ENCODE measurements around the gene CELA1.

The CELA1 gene

DNA sequence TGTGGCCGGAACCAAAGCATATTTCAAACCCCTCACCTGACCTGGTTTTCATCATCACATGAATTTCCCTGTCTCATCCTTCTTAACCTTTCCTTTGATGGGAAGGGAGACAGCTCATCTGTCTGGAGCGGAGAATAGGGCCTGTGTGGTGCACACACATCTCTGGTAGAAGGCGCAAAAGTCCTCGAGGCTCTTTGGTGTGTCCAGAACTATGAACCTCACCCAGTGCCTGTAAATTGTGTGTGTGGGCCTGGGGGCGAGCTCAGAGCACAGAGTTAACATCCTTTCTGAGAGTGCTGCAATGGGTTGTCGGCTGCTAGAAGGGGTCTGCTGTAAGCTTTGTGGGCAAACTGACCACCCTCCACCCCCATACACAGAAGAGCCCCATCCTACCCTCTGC, 44.0 kb upstream of the CELA1 start:
- H3K4me1 ChIP-seq (ENCODE audit: insufficient read depth, low read length, severe bottlenecking) = peaks cover 19% of the 10 kb centered on the region
- no peaks in the 10 kb centered on the region for H3K36me3 ChIP-seq (ENCODE audit: insufficient read depth, low read length)
- H3K9ac ChIP-seq (ENCODE audit: low read length) = no peak overlapping the region; the same call in 1 of the 2 replicates
- H3K9me2 ChIP-seq (ENCODE audit: low read depth, low read length) = no peaks in the 10 kb centered on the region
- no peak overlapping the region for H3K27ac ChIP-seq (ENCODE audit: low read depth, low read length, poor library complexity, severe bottlenecking)
- peak overlapping the region; percentile 68 for H3K4me3 ChIP-seq (ENCODE audit: low read depth, low read length, poor library complexity, severe bottlenecking)
- no peaks in the 10 kb centered on the region for H3F3A ChIP-seq (ENCODE audit: insufficient read depth, low read length)
- H2AFZ ChIP-seq (ENCODE audit: low read length) = no peak overlapping the region
- no peaks in the 10 kb centered on the region for H4K20me1 ChIP-seq (ENCODE audit: insufficient read depth, low read length)
- no peaks in the 10 kb centered on the region for H3K9me3 ChIP-seq (ENCODE audit: low read length)
- H3K79me2 ChIP-seq (ENCODE audit: insufficient read depth, low read length) = no peaks in the 10 kb centered on the region
- TF ChIP-seq, protein P1, sequence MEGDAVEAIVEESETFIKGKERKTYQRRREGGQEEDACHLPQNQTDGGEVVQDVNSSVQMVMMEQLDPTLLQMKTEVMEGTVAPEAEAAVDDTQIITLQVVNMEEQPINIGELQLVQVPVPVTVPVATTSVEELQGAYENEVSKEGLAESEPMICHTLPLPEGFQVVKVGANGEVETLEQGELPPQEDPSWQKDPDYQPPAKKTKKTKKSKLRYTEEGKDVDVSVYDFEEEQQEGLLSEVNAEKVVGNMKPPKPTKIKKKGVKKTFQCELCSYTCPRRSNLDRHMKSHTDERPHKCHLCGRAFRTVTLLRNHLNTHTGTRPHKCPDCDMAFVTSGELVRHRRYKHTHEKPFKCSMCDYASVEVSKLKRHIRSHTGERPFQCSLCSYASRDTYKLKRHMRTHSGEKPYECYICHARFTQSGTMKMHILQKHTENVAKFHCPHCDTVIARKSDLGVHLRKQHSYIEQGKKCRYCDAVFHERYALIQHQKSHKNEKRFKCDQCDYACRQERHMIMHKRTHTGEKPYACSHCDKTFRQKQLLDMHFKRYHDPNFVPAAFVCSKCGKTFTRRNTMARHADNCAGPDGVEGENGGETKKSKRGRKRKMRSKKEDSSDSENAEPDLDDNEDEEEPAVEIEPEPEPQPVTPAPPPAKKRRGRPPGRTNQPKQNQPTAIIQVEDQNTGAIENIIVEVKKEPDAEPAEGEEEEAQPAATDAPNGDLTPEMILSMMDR (IDR thresholded peaks at IDR 0.05; ENCODE audit: low read length) = no peak
- no peak for TF ChIP-seq EZH2 (IDR thresholded peaks at IDR 0.05; ENCODE audit: borderline replicate concordance, low read length)
- H3K4me2 ChIP-seq (ENCODE audit: low read length) = peak overlapping the region; percentile 87
- H3K27me3 ChIP-seq (ENCODE audit: insufficient read depth, low read length) = no peaks in the 10 kb centered on the region

DNA sequence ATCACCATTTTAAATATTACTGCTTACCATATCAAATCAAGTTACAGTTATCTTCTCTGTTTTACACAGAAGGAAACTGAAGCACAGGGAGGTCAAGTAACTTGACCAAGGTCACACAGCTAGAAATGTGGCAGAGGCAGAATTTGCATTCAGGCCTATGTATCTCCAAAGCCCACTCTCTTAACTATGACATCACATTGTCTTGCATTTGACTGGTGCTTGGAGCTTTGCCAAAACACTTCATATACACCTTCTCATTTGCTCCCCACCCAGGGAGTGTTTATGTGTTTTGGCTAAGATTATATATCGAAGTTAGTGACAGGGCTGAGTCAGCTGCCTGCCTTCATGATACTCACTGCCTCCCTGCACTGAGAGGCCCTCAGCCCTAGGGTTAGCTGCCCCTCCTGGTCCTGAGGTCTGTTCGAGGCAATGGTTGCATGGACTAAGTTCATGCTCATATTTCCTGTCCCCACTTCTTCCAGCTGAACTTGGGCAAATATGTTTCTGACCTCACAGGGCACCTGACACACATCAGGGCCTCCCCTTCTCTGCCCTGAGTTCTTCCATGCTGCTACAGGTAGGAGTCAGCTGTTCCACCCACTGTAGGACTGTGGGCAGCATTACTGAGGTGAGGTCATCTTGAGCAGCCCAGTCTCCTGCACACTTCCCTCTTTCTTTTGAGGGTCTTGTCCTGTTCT, 43.0 kb upstream of the CELA1 start:
- Histone ChIP-seq H3K27me3 (ENCODE audit: insufficient read depth, low read length) (no peaks in the 10 kb centered on the region), H4K20me1 (ENCODE audit: insufficient read depth, low read length) (no peaks in the 10 kb centered on the region), H3K9ac (ENCODE audit: low read length) (no peak overlapping the region), H3K4me1 (ENCODE audit: insufficient read depth, low read length, severe bottlenecking) (peaks cover 19% of the 10 kb centered on the region), H3K9me2 (ENCODE audit: low read depth, low read length) (no peaks in the 10 kb centered on the region), H3K27ac (ENCODE audit: low read depth, low read length, poor library complexity, severe bottlenecking) (no peak overlapping the region), H3K4me3 (ENCODE audit: low read depth, low read length, poor library complexity, severe bottlenecking) (no peak overlapping the region), H3K36me3 (ENCODE audit: insufficient read depth, low read length) (no peaks in the 10 kb centered on the region), H3K79me2 (ENCODE audit: insufficient read depth, low read length) (no peaks in the 10 kb centered on the region), H3K9me3 (ENCODE audit: low read length) (no peaks in the 10 kb centered on the region), H2AFZ (ENCODE audit: low read length) (no peak overlapping the region), H3F3A (ENCODE audit: insufficient read depth, low read length) (no peaks in the 10 kb centered on the region), H3K4me2 (ENCODE audit: low read length) (no peak overlapping the region)
- TF ChIP-seq, protein P1 (IDR thresholded peaks at IDR 0.05; ENCODE audit: low read length) = no peak
- no peak for TF ChIP-seq EZH2 (IDR thresholded peaks at IDR 0.05; ENCODE audit: borderline replicate concordance, low read length)

DNA sequence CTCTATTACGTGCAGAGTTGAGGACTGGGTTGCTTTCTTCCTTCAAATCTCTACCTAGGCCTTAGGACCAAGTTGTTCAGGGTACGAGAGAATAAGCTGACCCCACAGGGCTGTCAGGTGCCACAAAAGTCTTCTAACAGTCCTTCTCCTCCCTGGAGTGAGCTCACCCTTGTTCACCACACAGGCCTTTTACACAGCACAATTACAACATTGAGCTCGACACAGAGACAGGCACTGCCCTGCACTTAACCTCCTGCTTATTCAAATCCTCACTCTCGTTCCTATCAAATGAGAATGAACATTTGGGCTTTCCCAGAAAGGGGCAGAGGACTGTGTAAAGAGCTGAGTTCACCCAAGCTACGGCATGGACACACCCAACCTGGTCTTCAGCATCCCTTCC, 42.4 kb upstream of the CELA1 start:
- H3K4me1 ChIP-seq (ENCODE audit: insufficient read depth, low read length, severe bottlenecking) = peaks cover 19% of the 10 kb centered on the region
- H3K4me2 ChIP-seq (ENCODE audit: low read length) = no peak overlapping the region
- no peaks in the 10 kb centered on the region for H3K36me3 ChIP-seq (ENCODE audit: insufficient read depth, low read length)
- H3F3A ChIP-seq (ENCODE audit: insufficient read depth, low read length) = no peaks in the 10 kb centered on the region
- H4K20me1 ChIP-seq (ENCODE audit: insufficient read depth, low read length) = no peaks in the 10 kb centered on the region
- H3K4me3 ChIP-seq (ENCODE audit: low read depth, low read length, poor library complexity, severe bottlenecking) = no peak overlapping the region
- no peaks in the 10 kb centered on the region for H3K9me3 ChIP-seq (ENCODE audit: low read length)
- H3K9ac ChIP-seq (ENCODE audit: low read length) = no peak overlapping the region
- no peaks in the 10 kb centered on the region for H3K27me3 ChIP-seq (ENCODE audit: insufficient read depth, low read length)
- TF ChIP-seq EZH2 (IDR thresholded peaks at IDR 0.05; ENCODE audit: borderline replicate concordance, low read length) = no peak
- TF ChIP-seq, protein P1 (IDR thresholded peaks at IDR 0.05; ENCODE audit: low read length) = no peak
- H3K9me2 ChIP-seq (ENCODE audit: low read depth, low read length) = no peaks in the 10 kb centered on the region
- H2AFZ ChIP-seq (ENCODE audit: low read length) = no peak overlapping the region
- no peaks in the 10 kb centered on the region for H3K79me2 ChIP-seq (ENCODE audit: insufficient read depth, low read length)
- no peak overlapping the region for H3K27ac ChIP-seq (ENCODE audit: low read depth, low read length, poor library complexity, severe bottlenecking)
